ENCODE measurements around the gene FAM107B. TPM values are rescaled to one million over a fixed set of nuclear protein-coding genes. Genes with fewer than 3 reads are reported as not detected.

FAM107B gene
- total RNA-seq, 1 donor from 2014 or later: 145 TPM

DNA sequence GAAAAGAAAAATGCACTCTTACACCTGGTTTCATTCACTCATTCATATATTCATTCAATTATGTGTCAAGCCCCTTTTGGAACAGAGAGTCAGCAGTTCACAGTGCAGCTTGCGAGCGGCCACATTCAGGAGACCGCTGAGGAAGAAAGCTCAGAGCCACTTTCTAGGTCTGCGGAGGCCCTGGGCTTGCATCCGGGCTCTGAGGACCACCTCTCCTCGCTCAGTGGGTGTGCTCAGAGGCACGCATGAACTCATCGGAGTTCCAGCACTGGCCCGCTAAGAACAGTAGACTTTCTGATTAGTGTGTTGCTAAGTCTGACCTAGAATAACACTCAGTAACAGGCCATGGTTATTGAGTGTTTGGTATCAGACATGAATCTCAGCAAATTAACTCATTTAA is 1.8 kb upstream of the FAM107B start:
- DNase-seq (ENCODE audit: low spot score): no peak

- DNase-seq (ENCODE audit: low spot score): no peak
Observed at GRCh38 chr10:14775656-14776055, 959 bp upstream of the FAM107B start.

GRCh38 chr10:14774214-14774580 is 500 bp downstream of the FAM107B start:
- DNase-seq (ENCODE audit: low spot score): no peak

GRCh38 chr10:14773551-14774213 is 1.0 kb downstream of the FAM107B start:
- DNase-seq (ENCODE audit: low spot score): no peak

GRCh38 chr10:14772399-14772798 is 2.3 kb downstream of the FAM107B start:
- DNase-seq (ENCODE audit: low spot score): no peak

GRCh38 chr10:14770927-14771326 is 3.8 kb downstream of the FAM107B start:
- no peak for DNase-seq (ENCODE audit: low spot score)

DNA sequence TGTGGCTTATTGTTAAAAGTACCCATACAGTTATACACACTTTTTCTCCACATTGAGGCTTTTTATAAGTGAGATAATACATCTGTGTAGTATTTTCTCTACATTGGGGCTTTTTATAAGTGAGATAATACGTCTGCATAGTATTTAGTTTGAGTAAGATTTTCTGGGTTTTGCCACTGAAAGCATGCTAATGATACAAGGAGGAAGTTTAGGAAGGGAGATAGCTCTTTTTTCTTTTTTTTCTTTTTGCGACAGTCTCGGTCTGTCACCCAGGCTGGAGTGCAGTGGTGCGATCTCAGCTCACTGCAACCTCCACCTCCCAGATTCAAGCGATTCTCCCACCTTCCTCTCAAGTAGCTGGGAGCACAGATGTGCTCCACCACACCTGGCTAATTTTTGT is 13.3 kb downstream of the FAM107B start:
- DNase-seq (ENCODE audit: low spot score): no peak

DNA sequence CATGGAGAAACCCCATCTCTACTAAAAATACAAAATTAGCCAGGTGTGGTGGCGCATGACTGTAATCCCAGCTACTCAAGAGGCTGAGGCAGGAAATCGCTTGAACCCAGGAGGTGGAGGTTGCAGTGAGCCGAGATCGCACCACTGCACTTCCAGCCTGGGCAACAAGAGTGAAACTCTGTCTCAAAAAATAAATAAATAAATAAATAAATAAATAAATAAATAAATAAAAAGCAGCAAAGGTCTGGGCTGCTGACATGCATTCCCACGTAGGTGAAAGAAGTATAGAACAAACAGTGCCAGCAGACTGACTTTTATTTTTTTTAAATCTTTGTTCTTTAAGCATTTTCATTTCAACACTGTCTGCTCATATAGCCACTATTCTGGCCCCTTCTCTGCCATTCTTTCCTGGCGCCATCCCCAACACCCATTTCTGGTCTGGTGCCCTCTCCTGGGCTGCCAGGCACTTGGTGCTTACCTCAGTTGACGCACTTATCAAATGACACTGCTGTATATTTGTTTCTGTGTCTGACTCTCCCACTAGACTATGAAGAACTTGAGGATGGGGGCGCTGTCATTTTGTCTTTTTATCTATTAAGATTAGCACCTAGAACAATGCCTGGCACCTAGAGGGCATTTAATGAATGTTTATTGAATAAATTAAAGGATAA is 15.6 kb downstream of the FAM107B start:
- DNase-seq (ENCODE audit: low spot score): no peak

- no peak for DNase-seq (ENCODE audit: low spot score)
Observed at GRCh38 chr10:14758451-14758850, 16.2 kb downstream of the FAM107B start.

GRCh38 chr10:14757986-14758385 is 16.7 kb downstream of the FAM107B start:
- no peak for DNase-seq (ENCODE audit: low spot score)

DNA sequence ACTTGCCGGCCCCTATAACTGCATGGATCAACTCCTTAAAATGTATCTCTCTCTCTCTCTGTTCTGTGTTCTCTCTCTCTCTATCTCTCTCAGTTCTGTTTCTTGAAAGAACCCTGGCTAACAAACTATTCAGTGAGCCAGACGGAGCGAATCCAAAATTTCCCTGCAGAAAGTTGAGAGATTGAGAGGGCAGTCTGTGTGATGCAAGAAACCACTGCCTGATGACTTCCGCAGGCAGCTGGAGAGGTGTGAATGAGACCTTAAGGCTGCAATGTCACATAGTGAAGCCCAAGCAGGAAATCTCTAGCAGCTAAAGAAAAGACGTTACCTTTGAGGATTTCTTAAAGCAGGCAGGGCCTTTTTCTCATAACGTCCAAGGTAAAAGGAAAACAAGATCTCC is 17.3 kb downstream of the FAM107B start:
- no peak for DNase-seq (ENCODE audit: low spot score)

- no peak for DNase-seq (ENCODE audit: low spot score)
Observed at GRCh38 chr10:14753441-14753840, 21.3 kb downstream of the FAM107B start.

GRCh38 chr10:14751921-14752320 is 22.8 kb downstream of the FAM107B start:
- no peak for DNase-seq (ENCODE audit: low spot score)

GRCh38 chr10:14751014-14751896 is 23.4 kb downstream of the FAM107B start:
- peak; percentile 40 for DNase-seq (ENCODE audit: low spot score)

GRCh38 chr10:14749070-14749809 is 25.5 kb downstream of the FAM107B start:
- DNase-seq (ENCODE audit: low spot score): peak; percentile 53

DNA sequence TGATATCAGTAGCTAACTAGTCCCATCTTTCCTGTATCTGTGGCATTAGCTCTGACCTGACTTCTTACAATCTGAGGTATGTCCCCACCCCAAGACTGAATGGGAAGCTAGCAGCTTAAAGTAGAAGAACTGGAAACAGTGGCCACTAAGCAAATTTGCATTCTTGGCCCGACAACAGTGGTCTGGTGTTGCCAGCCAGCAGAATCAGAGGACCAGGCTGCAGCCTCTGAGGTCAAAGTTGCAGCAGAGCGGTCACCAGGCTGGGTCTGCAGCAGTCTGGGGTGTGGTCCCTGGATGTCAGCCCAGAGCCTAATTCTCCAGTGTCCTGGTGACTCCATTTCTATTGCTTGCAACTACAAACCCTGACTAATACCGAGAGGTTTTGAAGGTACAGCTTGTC is 26.3 kb downstream of the FAM107B start:
- DNase-seq (ENCODE audit: low spot score): peak; percentile 41

DNA sequence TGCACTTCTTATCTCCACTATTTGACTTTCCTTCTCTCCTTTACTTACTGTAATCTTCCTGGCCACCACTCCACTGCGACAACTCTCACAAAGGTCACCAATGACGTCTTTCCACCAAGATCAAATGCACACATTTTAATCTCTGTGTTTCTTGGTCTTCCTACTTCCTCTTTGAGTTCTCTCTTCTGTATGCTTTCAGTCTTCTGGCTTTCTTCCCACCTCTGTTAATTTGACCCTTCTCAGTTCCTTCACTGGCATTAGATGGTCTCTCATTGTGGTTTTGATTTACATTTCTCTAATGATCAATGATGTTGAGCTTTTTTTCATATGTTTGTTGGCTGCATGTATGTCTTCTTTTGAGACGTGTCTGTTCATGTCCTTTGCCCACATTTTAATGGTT is 31.9 kb downstream of the FAM107B start:
- peak; percentile 44 for DNase-seq (ENCODE audit: low spot score)

DNA sequence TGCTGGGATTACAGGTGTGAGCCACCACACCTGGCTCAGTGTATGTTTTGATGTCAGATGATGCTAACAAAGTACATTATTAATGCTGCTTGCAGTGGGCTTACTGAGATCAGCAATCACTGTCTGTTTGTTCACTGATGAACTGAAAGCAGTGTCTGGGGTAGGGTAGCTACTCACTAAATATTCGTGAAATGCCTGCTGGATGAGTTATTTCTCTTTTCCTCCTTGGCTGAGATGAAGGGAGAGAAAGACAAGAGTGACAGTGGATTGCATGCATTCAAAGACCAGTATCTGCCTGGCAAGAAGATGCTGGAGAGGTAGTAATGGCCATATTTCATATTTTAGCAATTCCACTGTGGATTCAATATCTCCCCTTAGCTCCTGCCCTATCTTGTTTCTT is 32.3 kb downstream of the FAM107B start:
- no peak for DNase-seq (ENCODE audit: low spot score)

DNA sequence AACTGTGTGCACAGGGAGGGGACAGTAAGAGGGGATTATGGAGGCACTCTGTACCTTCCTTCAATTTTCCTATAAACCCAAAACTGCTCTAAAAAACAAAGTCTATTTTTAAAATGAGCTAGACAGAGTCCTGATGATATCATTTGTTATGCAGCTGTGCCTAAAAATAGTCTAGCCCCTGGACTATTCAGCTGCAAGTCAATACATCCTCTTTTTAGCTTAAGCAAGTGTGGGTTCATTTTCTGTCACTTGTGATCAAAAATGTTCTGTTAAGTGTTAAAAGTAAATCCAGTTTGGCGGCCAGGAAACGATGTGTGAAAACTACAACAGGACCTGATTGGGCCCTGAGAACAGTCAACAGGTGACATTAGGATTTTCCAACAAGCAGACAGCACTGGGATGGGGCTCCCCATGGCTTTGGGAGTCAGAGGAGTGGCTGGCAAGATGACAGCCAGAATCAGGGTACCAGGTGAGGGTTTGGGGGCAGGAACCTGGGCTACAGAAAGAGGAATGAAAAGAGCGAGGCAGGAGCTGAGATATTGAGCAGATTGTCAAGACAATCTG is 33.9 kb downstream of the FAM107B start:
- no peak for DNase-seq (ENCODE audit: low spot score)

DNA sequence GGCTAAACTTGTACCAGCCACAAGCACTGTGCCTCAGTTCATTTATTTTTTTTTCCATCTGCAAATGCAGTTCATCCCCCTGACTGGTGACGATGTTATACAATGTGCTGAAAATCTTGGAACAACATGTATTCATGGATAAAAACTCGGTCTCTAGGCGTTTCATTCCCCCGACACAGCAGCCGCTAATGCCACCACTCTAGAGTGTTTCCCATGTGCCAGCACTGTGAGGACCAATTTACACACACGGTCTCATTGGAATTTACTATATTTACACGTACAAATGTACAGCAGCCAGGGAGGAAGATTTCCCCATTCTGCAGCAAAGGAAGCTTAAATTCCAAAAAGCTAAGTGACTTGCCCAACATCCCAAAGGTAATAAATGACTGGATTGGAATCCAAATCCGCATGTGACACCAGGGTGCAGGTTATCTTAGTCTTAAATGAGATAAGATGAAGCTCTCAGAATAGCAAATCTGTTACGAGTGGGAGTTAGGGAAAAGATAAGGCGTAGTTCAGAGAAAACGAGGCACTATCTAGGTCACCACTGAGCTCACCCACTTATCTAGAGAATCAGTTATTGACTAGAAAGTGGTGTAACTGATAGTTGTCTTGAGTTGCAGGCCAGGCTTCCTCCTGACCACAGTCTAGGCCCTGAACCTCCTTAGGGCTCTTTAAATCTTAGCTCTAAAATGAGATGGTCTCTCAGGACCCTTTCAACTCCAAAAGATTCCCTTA is 36.7 kb downstream of the FAM107B start:
- no peak for DNase-seq (ENCODE audit: low spot score)

DNA sequence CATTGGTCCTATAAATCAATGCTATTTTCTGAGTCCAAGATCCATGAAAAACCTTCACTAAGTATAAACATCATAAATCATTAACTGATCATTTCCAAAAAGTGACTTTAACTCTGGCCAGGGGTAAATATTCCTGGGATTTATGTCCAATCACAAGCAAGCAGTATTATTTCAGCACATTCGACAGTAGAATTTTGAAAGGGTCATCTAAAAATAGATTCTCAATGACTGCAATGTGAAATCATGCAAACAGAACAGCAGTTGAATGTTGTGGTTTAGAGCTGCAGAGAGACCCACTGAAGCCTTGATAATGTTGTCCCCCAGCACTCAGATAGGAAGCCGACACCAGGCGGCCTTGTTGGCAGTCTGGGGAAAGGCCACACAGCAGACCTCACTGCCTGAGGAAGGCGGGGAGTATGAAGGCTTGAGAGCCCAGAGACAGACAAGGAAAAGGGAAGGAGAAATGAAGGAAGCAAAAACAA is 38.1 kb downstream of the FAM107B start:
- no peak for DNase-seq (ENCODE audit: low spot score)

Data from mucosa of gallbladder (tissue), 1 donor.